ENCODE results near the gene SERGEF. TPM values are rescaled to one million over a fixed set of nuclear protein-coding genes. Genes with fewer than 3 reads are reported as not detected.
"Not testable (repeated sequence)": the region's sequence is repeated elsewhere in the genome, so short reads cannot be mapped to it uniquely, and the experiment has no call there.

The SERGEF gene
- total RNA-seq, 4 donors from 2014 or later, result 17.1 to 39.3 (median 33.1) TPM

GRCh38 chr11:18010121-18010670 lies 2.7 kb downstream of the SERGEF start:
- H3K4me3 ChIP-seq (ENCODE audit: low read depth, poor library complexity, severe bottlenecking), result no peak overlapping the region
- DNase-seq (ENCODE audit: low spot score in 2 of 2), result no peak
- no peak for TF ChIP-seq POLR2A (IDR thresholded peaks at IDR 0.05)
- intact Hi-C loops (cut with DNase I; ENCODE audit: low total_unique reads), result no loop called here

- intact Hi-C loops (cut with DNase I; ENCODE audit: low total_unique reads), result loop anchor here (10.0 kb wide), 1 partner anchor 99 kb away; the partner anchor contains the start of gene SAAL1
- WGBS, 2 donors, result 90 to 93% methylated on average over 4 of the region's 4 CpGs
- DNase-seq (ENCODE audit: low spot score in 2 of 2), result no peak
- TF ChIP-seq CTCF (IDR thresholded peaks at IDR 0.05) (no peak), POLR2A (IDR thresholded peaks at IDR 0.05) (no peak)
- H3K4me3 ChIP-seq (ENCODE audit: low read depth, poor library complexity, severe bottlenecking), result no peak overlapping the region
These were observed 7.3 kb downstream of the SERGEF start for GRCh38 chr11:18005376-18006129.

GRCh38 chr11:18001191-18001590 lies 11.7 kb downstream of the SERGEF start:
- no peak for DNase-seq (ENCODE audit: low spot score in 2 of 2)
- WGBS, 2 donors, result 63 to 85% methylated on average over 2 of the region's 2 CpGs

GRCh38 chr11:18000760-18001159 lies 12.1 kb downstream of the SERGEF start:
- intact Hi-C loops (cut with DNase I; ENCODE audit: low total_unique reads), result loop anchor here (10.0 kb wide), 1 partner anchor 104 kb away; the partner anchor contains the start of gene SAAL1
- TF ChIP-seq CTCF (IDR thresholded peaks at IDR 0.05) (no peak), POLR2A (IDR thresholded peaks at IDR 0.05) (no peak)
- WGBS, 2 donors, result 92 to 100% methylated on average over 1 of the region's 1 CpG
- no peak overlapping the region for H3K4me3 ChIP-seq (ENCODE audit: low read depth, poor library complexity, severe bottlenecking)
- no peak for DNase-seq (ENCODE audit: low spot score in 2 of 2)

More at GRCh38 chr11:18001191-18001590, 11.7 kb downstream of the SERGEF start:
- no peak for TF ChIP-seq CTCF (IDR thresholded peaks at IDR 0.05)
- no peak for TF ChIP-seq POLR2A (IDR thresholded peaks at IDR 0.05)
- intact Hi-C loops (cut with DNase I; ENCODE audit: low total_unique reads), result loop anchor here (10.0 kb wide), 1 partner anchor 104 kb away; the partner anchor contains the start of gene SAAL1
- no peak overlapping the region for H3K4me3 ChIP-seq (ENCODE audit: low read depth, poor library complexity, severe bottlenecking)

GRCh38 chr11:18000128-18000527 lies 12.7 kb downstream of the SERGEF start:
- intact Hi-C loops (cut with DNase I; ENCODE audit: low total_unique reads), result loop anchor here (10.0 kb wide), 1 partner anchor 105 kb away; the partner anchor contains the start of gene SAAL1
- not testable (repeated sequence) for H3K4me3 ChIP-seq (ENCODE audit: low read depth, poor library complexity, severe bottlenecking); DNase-seq (ENCODE audit: low spot score in 2 of 2)
- WGBS, 2 donors, result 97 to 98% methylated on average over 4 of the region's 4 CpGs

- no peak for DNase-seq (ENCODE audit: low spot score in 2 of 2)
- no peak overlapping the region for H3K4me3 ChIP-seq (ENCODE audit: low read depth, poor library complexity, severe bottlenecking)
- intact Hi-C loops (cut with DNase I; ENCODE audit: low total_unique reads), result no loop called here
- WGBS, 2 donors, result 52 to 56% methylated on average over 2 of the region's 2 CpGs
- no peak for TF ChIP-seq CTCF (IDR thresholded peaks at IDR 0.05)
- no peak for TF ChIP-seq POLR2A (IDR thresholded peaks at IDR 0.05)
These were observed 19.9 kb downstream of the SERGEF start for GRCh38 chr11:17992916-17993315.
